ENCODE results near the gene VWA8. TPM values are rescaled to one million over a fixed set of nuclear protein-coding genes. Genes with fewer than 3 reads are reported as not detected.

VWA8 gene
- total RNA-seq, 1 donor from 2014 or later, result 33.4 TPM

DNA sequence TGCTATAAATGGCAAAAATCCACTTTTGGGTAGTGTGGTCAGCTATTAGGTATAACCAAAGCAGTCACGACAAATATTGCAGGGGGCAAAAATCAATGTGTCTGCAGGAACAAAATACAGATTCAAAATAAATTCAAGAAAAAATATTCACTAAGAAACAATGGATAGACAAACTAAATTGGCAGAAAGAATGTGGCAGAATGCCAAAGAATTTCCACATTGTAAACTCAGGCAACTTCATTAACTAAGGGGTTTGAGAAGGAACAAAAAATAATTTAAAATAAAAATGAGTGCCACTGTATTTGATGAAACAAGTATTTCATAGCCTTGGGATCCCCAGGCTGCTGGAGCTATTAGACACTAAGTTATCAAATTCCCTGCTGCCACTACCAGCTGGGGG lies 193.1 kb downstream of the VWA8 start:
- Histone ChIP-seq H3K27ac (no peak overlapping the region), H3K27me3 (no peaks in the 10 kb centered on the region), H3K36me3 (no peaks in the 10 kb centered on the region), H3K9me3 (no peaks in the 10 kb centered on the region), H3K4me1 (no peaks in the 10 kb centered on the region), H3K4me3 (no peak overlapping the region)
- DNase-seq (ENCODE audit: extremely low spot score in 2 of 2), result no peak
- intact Hi-C loops (cut with DNase I), result no loop called here
- TF ChIP-seq, protein P1, sequence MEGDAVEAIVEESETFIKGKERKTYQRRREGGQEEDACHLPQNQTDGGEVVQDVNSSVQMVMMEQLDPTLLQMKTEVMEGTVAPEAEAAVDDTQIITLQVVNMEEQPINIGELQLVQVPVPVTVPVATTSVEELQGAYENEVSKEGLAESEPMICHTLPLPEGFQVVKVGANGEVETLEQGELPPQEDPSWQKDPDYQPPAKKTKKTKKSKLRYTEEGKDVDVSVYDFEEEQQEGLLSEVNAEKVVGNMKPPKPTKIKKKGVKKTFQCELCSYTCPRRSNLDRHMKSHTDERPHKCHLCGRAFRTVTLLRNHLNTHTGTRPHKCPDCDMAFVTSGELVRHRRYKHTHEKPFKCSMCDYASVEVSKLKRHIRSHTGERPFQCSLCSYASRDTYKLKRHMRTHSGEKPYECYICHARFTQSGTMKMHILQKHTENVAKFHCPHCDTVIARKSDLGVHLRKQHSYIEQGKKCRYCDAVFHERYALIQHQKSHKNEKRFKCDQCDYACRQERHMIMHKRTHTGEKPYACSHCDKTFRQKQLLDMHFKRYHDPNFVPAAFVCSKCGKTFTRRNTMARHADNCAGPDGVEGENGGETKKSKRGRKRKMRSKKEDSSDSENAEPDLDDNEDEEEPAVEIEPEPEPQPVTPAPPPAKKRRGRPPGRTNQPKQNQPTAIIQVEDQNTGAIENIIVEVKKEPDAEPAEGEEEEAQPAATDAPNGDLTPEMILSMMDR (IDR thresholded peaks at IDR 0.05), result no peak
- TF ChIP-seq POLR2A (IDR thresholded peaks at IDR 0.05) (no peak), POLR2AphosphoS5 (IDR thresholded peaks at IDR 0.05; ENCODE audit: insufficient read depth in 1 of 2, low read depth in 1 of 2) (no peak)

DNA sequence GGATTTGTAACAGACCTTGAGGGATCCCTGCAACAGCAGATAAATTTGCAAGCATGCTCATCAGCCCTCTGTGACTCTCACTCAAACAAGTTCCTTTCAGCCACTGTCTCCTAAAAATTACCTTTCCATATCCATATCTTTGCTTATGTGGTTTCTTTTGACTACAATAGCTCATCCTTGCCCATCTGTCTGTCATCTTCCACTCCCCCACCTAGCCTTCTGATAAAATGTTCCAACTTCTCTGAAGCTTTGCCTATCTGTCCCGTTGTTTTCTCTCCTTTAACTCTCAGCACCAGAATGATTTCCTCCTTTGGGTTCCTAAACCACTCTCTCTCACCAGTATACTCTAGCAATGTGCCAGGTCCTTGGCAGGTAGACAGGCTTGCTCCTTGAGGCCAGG lies 194.5 kb downstream of the VWA8 start:
- Histone ChIP-seq H3K27ac (no peak overlapping the region), H3K36me3 (no peaks in the 10 kb centered on the region), H3K4me1 (no peaks in the 10 kb centered on the region), H3K4me3 (no peak overlapping the region), H3K27me3 (no peaks in the 10 kb centered on the region), H3K9me3 (no peaks in the 10 kb centered on the region)
- intact Hi-C loops (cut with DNase I), result no loop called here
- no peak for DNase-seq (ENCODE audit: extremely low spot score in 2 of 2)
- TF ChIP-seq POLR2AphosphoS5 (IDR thresholded peaks at IDR 0.05; ENCODE audit: insufficient read depth in 1 of 2, low read depth in 1 of 2), result no peak
- TF ChIP-seq, protein P1 (IDR thresholded peaks at IDR 0.05), result no peak
- TF ChIP-seq POLR2A (IDR thresholded peaks at IDR 0.05), result no peak

DNA sequence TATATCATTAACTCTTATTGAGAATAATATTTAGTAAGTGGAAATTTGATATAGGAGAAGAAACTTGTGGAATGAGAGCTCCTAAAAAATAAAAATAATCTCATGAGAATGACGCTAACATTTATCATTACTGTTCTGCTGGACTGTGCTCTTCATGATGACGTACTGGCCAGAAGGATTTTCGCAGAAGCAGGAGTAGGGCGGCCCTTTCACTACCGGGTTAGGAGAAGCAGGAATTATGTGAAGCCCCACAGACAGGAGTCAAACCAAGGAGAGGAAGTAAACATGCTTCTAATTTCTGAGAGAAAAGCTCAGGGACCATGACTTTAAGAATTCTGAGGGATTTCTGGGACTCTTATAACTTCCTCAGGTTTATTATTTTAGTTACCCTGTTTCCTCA lies 195.1 kb downstream of the VWA8 start:
- TF ChIP-seq POLR2A (IDR thresholded peaks at IDR 0.05) (no peak), POLR2AphosphoS5 (IDR thresholded peaks at IDR 0.05; ENCODE audit: insufficient read depth in 1 of 2, low read depth in 1 of 2) (no peak)
- TF ChIP-seq, protein P1 (IDR thresholded peaks at IDR 0.05), result no peak
- Histone ChIP-seq H3K36me3 (no peaks in the 10 kb centered on the region), H3K27ac (no peak overlapping the region), H3K9me3 (no peaks in the 10 kb centered on the region), H3K4me3 (no peak overlapping the region), H3K27me3 (no peaks in the 10 kb centered on the region), H3K4me1 (no peaks in the 10 kb centered on the region)
- intact Hi-C loops (cut with DNase I), result no loop called here
- DNase-seq (ENCODE audit: extremely low spot score in 2 of 2), result no peak

DNA sequence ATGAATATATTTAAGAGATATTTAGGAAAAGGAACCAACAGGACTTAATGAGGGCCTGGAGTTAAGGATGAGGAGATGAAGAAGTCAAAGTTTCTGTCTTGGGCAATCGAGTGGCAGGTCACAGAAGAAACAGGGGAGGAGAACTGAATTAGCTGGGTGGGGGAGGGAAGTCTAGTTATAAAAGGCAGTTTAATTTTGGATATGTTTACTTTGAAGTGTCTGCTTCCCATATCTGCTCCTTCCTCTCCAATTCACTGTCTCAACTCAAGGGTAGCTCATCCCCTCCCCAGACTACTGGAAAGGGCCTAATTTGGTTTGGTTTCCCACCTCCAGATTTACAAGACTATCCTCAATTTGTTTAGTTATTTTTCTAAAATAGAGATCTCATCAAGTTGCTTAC lies 195.9 kb downstream of the VWA8 start:
- intact Hi-C loops (cut with DNase I), result no loop called here
- H3K27me3 ChIP-seq, result no peaks in the 10 kb centered on the region
- H3K36me3 ChIP-seq, result no peaks in the 10 kb centered on the region
- H3K9me3 ChIP-seq, result no peaks in the 10 kb centered on the region
- no peak for TF ChIP-seq POLR2AphosphoS5 (IDR thresholded peaks at IDR 0.05; ENCODE audit: insufficient read depth in 1 of 2, low read depth in 1 of 2)
- H3K27ac ChIP-seq, result no peak overlapping the region
- no peak overlapping the region for H3K4me3 ChIP-seq
- no peaks in the 10 kb centered on the region for H3K4me1 ChIP-seq
- no peak for DNase-seq (ENCODE audit: extremely low spot score in 2 of 2)

DNA sequence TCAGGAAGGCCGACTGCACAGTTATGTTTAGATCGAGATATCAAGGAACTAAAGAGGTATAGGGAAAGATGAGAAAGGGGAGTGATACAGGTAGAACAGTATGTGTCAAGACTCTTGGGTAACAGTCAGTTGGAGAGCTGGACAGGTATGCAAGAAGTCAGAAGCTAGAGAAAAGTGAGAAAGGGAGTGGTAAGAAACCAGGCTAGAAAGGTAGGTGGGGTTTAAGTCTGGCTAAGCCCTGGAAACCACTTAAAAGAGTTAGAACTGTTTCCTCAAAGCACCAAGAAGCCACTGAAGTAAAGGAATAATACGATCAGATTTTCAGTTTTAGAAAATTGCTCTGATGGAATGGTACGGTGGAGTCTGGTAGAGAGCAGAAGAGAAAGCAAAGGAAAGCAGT lies 196.4 kb downstream of the VWA8 start:
- no peak for DNase-seq (ENCODE audit: extremely low spot score in 2 of 2)
- intact Hi-C loops (cut with DNase I), result no loop called here
- H3K4me3 ChIP-seq, result no peak overlapping the region
- no peaks in the 10 kb centered on the region for H3K27me3 ChIP-seq
- no peak overlapping the region for H3K27ac ChIP-seq
- no peaks in the 10 kb centered on the region for H3K4me1 ChIP-seq
- no peaks in the 10 kb centered on the region for H3K9me3 ChIP-seq
- H3K36me3 ChIP-seq, result no peaks in the 10 kb centered on the region
- TF ChIP-seq POLR2A (IDR thresholded peaks at IDR 0.05) (no peak), POLR2AphosphoS5 (IDR thresholded peaks at IDR 0.05; ENCODE audit: insufficient read depth in 1 of 2, low read depth in 1 of 2) (no peak)
- TF ChIP-seq, protein P1 (IDR thresholded peaks at IDR 0.05), result no peak

DNA sequence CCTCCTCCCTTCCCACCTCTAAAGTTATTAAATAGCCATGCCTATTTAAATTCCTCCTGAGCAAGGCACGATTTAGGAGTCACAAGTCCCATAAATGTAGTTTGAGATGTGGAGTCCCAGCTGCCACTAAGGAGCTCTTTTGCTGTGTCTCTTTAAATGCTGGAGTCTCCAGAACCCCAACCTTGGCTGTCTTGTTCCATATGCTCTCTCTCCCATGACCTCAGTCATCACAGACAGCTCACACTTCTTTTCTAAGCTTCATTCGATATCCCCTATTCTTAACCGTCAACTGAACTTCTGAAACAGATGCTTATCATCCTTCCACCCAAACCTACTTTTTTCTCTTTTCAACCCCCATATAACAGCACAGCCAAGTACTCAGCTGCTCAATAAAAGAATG lies 197.1 kb downstream of the VWA8 start:
- no peaks in the 10 kb centered on the region for H3K36me3 ChIP-seq
- no peak overlapping the region for H3K4me3 ChIP-seq
- TF ChIP-seq, protein P1 (IDR thresholded peaks at IDR 0.05), result no peak
- TF ChIP-seq POLR2A (IDR thresholded peaks at IDR 0.05) (no peak), POLR2AphosphoS5 (IDR thresholded peaks at IDR 0.05; ENCODE audit: insufficient read depth in 1 of 2, low read depth in 1 of 2) (no peak)
- no peaks in the 10 kb centered on the region for H3K9me3 ChIP-seq
- no peaks in the 10 kb centered on the region for H3K27me3 ChIP-seq
- no peak overlapping the region for H3K27ac ChIP-seq
- intact Hi-C loops (cut with DNase I), result no loop called here
- H3K4me1 ChIP-seq, result no peaks in the 10 kb centered on the region
- no peak for DNase-seq (ENCODE audit: extremely low spot score in 2 of 2)
